ENCODE measurements around the gene MYH6.

Gene MYH6

DNA sequence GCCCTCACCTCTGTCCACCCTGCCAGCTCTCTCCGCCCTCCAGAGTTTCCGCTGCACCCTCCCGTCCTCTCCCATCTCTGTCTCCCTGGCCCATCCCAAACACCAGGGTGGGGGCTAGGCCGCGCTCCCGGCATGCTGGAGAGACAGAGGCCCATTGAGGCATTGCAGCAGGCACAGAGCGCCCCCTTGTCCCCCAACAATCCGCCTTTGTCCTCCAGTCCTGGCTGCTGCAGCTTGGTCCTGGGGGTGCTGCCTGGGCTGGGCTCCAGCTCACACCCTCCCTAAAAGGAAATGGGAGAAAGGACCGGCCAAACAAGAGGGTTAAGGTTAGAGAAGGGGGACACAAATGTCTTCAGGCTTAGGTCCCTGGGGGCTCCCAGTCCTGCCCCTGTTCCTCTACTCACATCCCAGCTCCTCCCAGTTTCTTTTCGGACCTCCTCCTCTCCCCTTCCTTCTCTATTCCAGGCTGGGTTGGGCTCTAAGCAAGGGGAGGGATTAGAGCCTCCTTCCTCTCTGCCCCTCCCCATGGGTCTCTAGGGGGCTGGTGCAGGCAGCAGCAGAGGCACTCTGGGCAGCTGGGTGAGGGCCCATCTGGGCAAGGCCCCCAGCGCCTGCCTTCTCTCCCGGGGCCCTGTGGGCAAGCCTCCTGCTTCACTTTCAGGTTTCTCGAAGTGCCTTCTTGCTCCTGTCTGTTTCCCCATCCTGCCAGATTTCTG is 31.4 kb downstream of the MYH6 start, which contains the start of gene CMTM5:
CMTM5 (plus strand) TSS at position 565 of the 716 bp plus-strand sequence. CDS start 206 bp downstream, outside the sequence.
- DNase-seq: peak in 13 of 14 donors; percentile 62 to 96 (median 88)

DNA sequence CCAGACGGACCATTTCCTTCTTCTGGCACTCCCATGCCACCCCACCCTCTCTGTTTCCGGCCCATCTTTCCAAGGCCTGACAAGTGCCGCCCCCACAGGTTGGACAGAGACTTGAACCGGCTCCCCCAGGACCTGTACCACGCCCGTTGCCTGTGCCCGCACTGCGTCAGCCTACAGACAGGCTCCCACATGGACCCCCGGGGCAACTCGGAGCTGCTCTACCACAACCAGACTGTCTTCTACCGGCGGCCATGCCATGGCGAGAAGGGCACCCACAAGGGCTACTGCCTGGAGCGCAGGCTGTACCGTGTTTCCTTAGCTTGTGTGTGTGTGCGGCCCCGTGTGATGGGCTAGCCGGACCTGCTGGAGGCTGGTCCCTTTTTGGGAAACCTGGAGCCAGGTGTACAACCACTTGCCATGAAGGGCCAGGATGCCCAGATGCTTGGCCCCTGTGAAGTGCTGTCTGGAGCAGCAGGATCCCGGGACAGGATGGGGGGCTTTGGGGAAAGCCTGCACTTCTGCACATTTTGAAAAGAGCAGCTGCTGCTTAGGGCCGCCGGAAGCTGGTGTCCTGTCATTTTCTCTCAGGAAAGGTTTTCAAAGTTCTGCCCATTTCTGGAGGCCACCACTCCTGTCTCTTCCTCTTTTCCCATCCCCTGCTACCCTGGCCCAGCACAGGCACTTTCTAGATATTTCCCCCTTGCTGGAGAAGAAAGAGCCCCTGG is 32.4 kb downstream of the MYH6 start:
- DNase-seq: peak in 1 of 14 donors; percentile 31

- no peak for DNase-seq
These were observed 35.0 kb downstream of the MYH6 start for GRCh38 chr14:23373041-23373440.

- no peak for DNase-seq
These were observed 35.6 kb downstream of the MYH6 start, which contains the start of gene IL25 for GRCh38 chr14:23372509-23372908. IL25 (plus strand) TSS chr14:23372809.

DNA sequence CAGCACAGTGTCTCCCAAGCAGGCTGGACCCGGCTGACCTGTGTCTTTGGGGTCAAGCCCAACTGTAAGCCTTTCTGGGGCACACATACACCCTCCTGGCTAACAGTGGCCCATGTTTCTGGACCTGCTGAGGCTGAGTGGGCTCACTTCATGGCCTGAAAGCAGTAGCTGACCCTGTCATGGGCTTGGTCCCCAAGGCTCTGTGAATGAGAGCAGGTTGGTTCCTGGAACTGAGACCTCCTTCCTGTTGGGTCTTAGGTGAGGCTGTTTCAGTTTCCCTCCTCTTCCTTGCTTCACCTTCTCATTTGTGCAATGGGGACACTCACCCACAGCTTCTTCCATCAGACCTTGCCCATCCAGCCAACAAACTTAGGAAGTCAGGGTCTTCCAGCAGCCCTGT is 36.2 kb downstream of the MYH6 start:
- DNase-seq: no peak

GRCh38 chr14:23370221-23370620 is 37.9 kb downstream of the MYH6 start:
- DNase-seq: no peak

GRCh38 chr14:23366426-23366921 is 41.6 kb downstream of the MYH6 start:
- peak in 13 of 14 donors; percentile 42 to 87 (median 76) for DNase-seq

DNA sequence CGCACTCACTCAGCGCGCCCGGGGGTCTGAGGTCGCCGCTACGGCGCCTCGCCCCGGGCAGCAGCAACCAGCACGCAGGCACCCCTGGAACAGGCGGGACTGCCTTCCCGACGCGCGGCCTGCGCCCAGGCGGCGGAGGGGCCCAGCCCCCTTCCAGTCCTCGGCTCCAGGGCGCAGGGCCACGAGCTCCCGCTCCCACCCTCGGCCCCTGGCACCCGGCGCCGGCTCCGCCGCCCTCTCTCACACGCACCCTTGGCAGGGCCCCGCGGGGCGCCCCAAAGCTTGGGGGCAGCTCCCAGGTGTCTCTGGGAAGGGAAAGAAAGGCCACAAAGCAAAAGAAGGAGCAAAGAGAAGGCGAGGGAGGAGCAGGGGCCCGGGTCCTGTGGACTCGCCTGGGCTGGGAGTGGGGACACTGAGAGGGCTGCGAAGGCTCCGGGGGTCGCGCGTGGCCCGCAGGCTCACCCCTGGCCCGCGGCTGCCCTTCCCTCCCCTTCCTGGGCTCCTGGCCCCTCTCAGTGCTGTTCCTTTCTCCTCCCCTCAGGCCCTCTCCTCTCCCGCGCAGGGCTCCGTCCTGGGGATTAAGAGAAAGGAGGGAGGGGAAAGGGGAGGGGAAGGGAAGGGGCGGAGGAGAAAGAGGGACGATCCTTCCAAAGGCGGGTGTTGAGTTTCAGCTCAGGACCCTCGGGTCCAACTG is 42.2 kb downstream of the MYH6 start:
- peak in 11 of 14 donors; percentile 56 to 82 (median 73) for DNase-seq

DNA sequence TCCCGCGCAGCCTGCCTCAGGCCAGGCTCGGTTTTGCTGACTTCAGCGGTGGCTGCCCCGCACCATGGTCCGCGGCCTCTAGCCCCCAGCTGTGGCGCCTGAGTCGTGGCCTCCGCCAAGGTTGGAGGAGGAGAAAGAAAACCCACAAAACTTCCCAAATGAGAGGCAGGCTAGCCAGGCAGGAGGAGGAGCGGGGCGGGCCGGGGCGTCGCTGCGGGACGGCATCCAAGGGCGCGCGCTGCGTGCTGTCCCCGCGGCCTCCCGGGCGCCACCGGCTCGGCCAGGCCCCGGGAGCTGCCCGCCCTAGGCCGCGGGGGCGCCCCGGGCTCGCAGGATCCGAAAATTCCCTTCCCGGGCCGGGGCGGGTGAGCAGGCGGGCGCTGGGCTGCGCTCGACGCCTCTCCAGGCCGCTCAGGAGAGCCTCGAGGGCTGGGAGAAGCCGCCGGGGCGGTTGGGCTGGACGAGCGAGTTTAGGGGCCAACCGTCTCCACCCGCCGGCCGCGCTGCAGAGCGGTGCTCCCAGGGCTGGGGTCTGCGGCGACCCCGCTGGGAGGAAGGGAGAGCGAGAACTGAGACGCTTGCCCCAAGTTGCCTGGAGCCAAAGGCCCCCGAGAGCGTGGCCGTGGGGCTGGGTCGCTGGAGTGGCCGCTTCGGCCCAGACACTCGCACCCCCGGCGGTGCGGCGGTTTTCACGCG is 42.9 kb downstream of the MYH6 start, which contains the start of gene EFS:
EFS (minus strand) TSS at position 137 of the 696 bp plus-strand sequence. CDS start 147 bp downstream, outside the sequence.
- peak in 12 of 14 donors; percentile 23 to 83 (median 52) for DNase-seq

DNA sequence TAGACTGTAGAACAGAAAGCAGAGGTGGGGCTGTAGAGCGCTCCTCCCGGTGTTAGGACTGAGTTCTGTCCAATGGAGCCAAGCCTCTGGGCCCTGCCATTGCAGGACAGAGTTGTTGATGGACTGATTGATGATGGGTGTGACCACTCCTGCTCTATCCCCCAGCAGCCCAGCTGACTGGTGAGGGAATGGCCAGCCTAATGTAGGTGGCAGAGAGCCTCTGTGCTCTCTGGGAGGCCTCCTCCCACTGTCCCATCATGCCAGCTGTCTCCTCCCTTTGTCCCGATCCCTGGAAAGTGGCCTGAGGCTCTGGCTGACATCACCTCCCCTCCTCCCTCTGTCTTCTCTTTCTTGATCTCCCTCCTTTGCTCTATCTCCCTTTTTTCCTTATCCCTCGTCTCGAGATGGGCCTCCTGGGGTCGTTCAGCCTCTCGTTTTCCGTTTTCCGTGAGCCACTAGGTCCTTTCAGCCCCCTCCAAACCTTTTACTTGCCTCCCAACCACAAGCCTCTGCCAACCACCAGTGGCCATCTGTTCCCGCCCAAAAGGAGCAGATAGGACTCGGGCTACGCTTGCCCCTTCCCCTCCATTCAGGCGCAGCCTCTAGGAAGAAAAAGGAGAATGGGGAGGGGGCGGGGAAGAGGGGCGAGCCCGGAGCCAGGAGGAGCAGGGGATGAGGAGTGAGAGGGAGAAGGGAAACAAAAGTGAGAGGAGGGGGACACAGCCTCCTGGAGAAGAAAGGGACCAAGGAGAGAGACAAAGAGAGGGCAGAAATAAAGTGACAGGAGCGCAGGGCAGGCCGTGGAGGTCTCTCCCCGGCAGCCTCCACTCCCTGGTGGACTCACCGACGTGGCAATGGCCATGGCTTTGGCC is 43.7 kb downstream of the MYH6 start:
- peak in 11 of 14 donors; percentile 42 to 81 (median 62) for DNase-seq

DNA sequence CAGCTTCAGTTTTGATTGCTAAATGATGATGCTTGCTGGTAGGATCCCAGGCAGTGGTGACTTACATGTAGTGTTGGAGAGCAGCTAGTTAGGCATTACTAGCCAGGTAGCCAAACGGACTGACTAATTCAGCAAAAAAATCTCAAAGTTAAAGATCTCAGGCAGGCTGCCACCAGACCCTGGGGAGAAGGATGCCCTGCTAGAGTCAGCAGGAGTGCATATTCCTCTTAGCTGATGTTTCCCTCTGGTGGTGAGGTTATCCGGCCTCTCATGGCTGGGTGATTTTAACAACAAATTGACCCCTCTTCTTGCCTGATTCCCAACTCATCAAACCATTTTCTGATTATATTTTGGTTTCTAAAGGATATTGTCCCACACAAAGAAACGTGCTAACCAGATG is 45.9 kb downstream of the MYH6 start:
- DNase-seq: no peak

DNA sequence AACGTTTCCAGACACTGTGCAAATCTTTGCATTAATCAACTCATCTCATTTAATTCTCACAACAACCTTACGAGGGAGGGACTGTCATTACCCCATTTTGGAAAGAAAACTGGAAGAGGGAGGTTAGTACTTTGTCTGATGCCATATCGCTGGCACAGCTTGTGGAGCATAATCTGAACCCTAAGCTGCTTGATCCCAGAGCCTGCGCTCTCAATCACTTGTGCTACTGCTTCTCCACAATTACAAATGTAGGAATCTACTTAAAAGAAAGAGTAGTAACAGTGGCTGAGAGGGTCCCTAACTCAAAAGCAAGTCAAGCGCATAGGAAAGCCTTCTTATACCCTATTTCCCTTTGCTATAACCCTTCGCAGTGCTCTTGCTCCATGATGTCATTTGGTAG is 46.3 kb downstream of the MYH6 start:
- peak in 1 of 14 donors; percentile 23 for DNase-seq

- peak in 6 of 14 donors; percentile 23 to 65 (median 40) for DNase-seq
These were observed 46.8 kb downstream of the MYH6 start for GRCh38 chr14:23361320-23361719.

DNA sequence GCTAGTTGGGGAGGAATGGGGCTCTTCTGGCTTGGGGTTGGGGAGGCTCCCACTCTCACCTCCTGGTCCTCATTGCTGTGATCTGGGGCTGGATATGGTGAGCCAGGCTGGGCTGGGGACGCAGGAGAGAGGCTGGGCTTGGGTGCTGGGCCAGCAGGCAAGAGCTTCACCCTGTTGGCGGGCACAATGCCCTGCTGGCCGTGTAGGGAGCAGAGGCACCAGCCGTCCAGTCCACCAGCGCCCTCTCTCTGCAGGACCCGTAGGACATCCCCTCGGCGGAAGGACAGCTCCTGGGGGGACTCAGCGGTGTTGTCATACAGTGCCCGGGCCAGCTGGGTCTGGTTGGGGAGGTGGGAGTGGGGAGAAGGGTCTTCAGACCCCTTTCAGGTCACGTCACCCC is 47.6 kb downstream of the MYH6 start:
- DNase-seq: peak in 10 of 14 donors; percentile 17 to 78 (median 54)

GRCh38 chr14:23359722-23360447 is 48.2 kb downstream of the MYH6 start:
- DNase-seq: no peak

GRCh38 chr14:23359167-23359626 is 48.9 kb downstream of the MYH6 start:
- DNase-seq: no peak

DNA sequence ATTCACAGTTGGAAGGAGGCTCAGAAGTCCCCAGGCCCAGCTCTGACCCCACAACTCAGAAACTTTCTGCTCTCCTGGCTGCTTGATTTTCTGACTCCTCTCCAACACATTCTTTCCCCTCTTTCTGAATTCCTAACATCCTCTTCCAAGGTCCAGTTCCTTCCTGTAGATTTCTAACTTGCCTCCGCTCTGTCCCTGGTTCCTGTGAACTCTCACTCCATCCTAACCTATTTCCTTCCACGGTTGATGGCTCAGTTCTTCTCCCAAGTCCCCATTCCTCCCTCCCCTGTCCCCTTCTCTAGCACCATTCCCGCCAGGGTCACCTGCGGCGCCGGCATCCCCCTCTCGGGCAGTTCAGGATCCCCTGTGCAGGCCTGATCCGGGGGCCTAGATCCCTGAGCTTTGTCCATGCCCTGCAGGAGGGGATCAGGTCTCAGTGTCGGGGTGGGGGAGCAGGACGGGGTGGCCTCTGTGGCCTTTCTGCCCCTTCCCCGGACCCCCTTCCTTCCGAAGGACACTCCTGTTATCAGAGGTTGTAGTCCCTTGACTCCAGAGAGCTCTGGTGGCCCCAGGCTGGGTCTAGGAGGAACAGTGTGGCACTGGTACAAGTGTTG is 49.4 kb downstream of the MYH6 start:
- no peak for DNase-seq

- no peak for DNase-seq
These were observed 50.0 kb downstream of the MYH6 start for GRCh38 chr14:23358042-23358441.

DNA sequence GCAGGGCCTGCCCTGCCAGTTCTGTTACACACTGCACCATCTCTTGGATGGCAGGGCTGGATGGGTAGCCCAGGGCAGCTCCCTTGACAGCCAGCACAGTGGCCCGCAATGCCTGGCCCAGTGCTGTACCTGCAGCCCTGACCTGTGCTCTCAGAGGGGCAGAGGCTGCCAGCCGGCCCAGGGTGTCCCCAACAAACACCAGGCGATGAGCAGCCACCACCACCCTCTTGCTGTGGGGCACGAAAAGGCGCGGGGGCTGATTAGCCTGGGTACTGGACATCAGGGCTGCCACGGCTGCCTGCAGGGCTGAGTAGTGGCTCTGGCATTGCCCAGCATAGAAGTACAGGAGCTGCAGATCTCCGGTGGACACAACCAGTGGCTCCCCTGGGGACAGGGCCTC is 50.8 kb downstream of the MYH6 start:
- DNase-seq: no peak

DNA sequence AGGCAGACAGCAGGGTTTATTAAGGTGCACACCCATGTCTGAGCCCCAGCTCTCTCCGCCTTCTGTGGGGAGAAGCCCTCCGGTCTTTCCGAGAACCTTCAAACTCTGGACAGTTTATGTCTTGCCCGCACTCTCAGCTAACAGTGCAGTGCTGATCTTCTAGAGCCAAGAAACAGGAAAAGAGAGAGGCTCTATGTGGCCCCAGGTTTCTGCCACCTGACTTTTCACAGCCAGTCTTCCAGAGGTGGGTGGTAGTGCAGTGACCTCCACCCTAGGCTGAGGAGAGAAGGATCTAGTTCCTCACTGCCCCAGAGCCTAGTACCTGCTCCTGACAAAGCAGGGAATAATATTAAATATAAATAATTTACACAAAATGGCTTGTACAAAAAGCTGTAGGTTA is 51.4 kb downstream of the MYH6 start:
- DNase-seq: no peak

Data from C1 segment of cervical spinal cord (tissue), 14 donors.